ENCODE results near the gene U2AF2. TPM values are rescaled to one million over a fixed set of nuclear protein-coding genes. Genes with fewer than 3 reads are reported as not detected.

Gene U2AF2
- total RNA-seq, 1 donor from 2014 or later: 194 TPM

DNA sequence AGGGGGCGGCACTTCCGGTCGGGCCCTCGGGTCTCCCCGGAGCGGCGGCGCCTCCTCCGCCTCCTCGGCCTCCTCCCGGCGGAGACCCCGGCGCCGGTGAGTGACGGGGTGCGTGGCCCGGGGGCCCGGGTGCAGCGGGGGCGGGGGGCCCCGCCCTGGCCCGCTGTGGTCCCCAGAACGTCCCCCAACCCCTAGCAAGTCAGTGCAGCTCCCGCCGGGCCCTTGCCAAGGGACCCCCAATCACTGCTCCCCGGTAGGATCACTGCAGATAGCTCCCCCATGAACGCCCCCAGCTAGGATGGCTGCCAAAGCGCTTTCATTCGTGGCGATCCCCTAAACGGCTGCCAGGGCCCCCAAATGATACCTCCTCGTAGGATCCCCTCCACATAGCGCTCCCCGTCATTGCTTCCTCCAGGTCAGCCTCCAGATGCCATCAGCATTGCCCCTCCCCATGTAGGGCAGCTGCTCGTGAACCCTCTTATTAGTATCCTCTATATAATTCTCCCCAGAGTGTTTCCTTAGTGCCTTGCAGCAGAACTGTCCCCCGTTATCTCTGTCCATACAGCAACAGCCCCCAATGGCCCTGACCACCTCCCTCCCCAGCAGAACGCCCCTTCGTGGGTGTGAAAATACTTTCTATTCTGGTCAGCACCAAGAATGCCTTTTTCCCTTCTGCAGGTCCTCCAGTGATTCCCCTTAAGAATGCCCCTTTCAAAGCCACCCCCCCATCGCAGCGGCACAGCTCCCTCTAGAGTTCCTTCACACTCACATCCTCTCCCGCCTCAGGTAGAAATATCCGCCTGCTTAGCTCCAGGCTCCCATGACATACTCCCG, 49.0 kb upstream of the U2AF2 start, which contains the start of gene ZNF865:
Gene ZNF865 (plus strand): TSS at position 11 of the 834 bp plus-strand sequence. CDS start 7,972 bp downstream, outside the sequence.
- peaks cover 4% of the 10 kb centered on the region for H3K9me3 Mint-ChIP-seq (ENCODE audit: unreplicated experiment)
- peak within 1 kb of the TSS; percentile 93 for H3K4me3 ChIP-seq (ENCODE audit: insufficient read depth, low read depth, low read length)
- peaks cover 14% of the 10 kb centered on the region for H3K4me1 ChIP-seq (ENCODE audit: insufficient read depth, low read length)
- peak within 1 kb of the TSS; percentile 58 for H2AFZ ChIP-seq (ENCODE audit: low read depth, low read length)
- H3K36me3 Mint-ChIP-seq (ENCODE audit: low read depth, unreplicated experiment): peaks cover 27% of the 10 kb centered on the region
- H3K9me3 ChIP-seq (ENCODE audit: insufficient read depth, low read depth, low read length): no peaks in the 10 kb centered on the region
- H3K79me2 ChIP-seq (ENCODE audit: insufficient read depth, low read length): peaks cover 54% of the 10 kb centered on the region
- peak within 1 kb of the TSS; percentile 85 for H3K27ac ChIP-seq (ENCODE audit: low read depth, low read length)
- peaks cover 15% of the 10 kb centered on the region for H3K4me1 Mint-ChIP-seq (ENCODE audit: low read depth, unreplicated experiment)
- peaks cover 43% of the 10 kb centered on the region for H4K20me1 ChIP-seq (ENCODE audit: insufficient read depth, low read length)
- no peaks in the 10 kb centered on the region for H3K27me3 Mint-ChIP-seq (ENCODE audit: low read depth, unreplicated experiment)
- TF ChIP-seq, protein P1, sequence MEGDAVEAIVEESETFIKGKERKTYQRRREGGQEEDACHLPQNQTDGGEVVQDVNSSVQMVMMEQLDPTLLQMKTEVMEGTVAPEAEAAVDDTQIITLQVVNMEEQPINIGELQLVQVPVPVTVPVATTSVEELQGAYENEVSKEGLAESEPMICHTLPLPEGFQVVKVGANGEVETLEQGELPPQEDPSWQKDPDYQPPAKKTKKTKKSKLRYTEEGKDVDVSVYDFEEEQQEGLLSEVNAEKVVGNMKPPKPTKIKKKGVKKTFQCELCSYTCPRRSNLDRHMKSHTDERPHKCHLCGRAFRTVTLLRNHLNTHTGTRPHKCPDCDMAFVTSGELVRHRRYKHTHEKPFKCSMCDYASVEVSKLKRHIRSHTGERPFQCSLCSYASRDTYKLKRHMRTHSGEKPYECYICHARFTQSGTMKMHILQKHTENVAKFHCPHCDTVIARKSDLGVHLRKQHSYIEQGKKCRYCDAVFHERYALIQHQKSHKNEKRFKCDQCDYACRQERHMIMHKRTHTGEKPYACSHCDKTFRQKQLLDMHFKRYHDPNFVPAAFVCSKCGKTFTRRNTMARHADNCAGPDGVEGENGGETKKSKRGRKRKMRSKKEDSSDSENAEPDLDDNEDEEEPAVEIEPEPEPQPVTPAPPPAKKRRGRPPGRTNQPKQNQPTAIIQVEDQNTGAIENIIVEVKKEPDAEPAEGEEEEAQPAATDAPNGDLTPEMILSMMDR (IDR thresholded peaks at IDR 0.05; ENCODE audit: insufficient read depth, low read depth, low read length): peak; percentile 76
- TF ChIP-seq EZH2 (IDR thresholded peaks at IDR 0.05; ENCODE audit: insufficient read depth, low read length): no peak
- DNase-seq (ENCODE audit: low read depth): peak; percentile 81
- H3K9ac ChIP-seq (ENCODE audit: low read length): peak within 1 kb of the TSS; percentile 93
- FAIRE-seq: no peak
- peaks cover 6% of the 10 kb centered on the region for H3K36me3 ChIP-seq (ENCODE audit: insufficient read depth, low read length)
- peak within 1 kb of the TSS; percentile 99 for H3K4me2 ChIP-seq (ENCODE audit: low read length)
- no peaks in the 10 kb centered on the region for H3K27me3 ChIP-seq (ENCODE audit: insufficient read depth, low read length)
- H3K27ac Mint-ChIP-seq (ENCODE audit: unreplicated experiment): peak within 1 kb of the TSS; percentile 99
- peak within 1 kb of the TSS; percentile 98 for H3K4me3 Mint-ChIP-seq (ENCODE audit: unreplicated experiment)

DNA sequence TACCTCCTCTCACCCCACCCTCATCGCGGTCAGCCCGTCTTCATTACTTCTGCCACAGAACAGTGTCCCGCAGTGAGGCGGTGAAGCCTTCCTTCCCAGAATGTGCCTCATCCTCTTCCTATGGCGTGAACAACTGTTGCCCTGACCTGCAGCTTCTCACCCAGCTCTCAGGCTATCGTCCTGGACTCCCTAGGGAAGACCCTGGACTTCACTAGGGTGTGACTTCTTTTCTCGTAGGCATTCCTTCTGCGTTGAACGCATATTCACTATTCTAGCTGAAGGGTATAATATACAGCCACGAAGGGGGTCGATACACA, 48.4 kb upstream of the U2AF2 start:
- no peak for DNase-seq (ENCODE audit: low read depth)
- no peaks in the 10 kb centered on the region for H3K27me3 Mint-ChIP-seq (ENCODE audit: low read depth, unreplicated experiment)
- peaks cover 6% of the 10 kb centered on the region for H3K36me3 ChIP-seq (ENCODE audit: insufficient read depth, low read length)
- H3K79me2 ChIP-seq (ENCODE audit: insufficient read depth, low read length): peaks cover 55% of the 10 kb centered on the region
- H3K27ac Mint-ChIP-seq (ENCODE audit: unreplicated experiment): peak overlapping the region; percentile 99
- peak overlapping the region; percentile 98 for H3K4me3 Mint-ChIP-seq (ENCODE audit: unreplicated experiment)
- H2AFZ ChIP-seq (ENCODE audit: low read depth, low read length): peak overlapping the region; percentile 18
- H3K9me3 Mint-ChIP-seq (ENCODE audit: unreplicated experiment): peaks cover 4% of the 10 kb centered on the region
- H3K36me3 Mint-ChIP-seq (ENCODE audit: low read depth, unreplicated experiment): peaks cover 29% of the 10 kb centered on the region
- peak overlapping the region; percentile 34 for H3K27ac ChIP-seq (ENCODE audit: low read depth, low read length)
- peaks cover 48% of the 10 kb centered on the region for H4K20me1 ChIP-seq (ENCODE audit: insufficient read depth, low read length)
- TF ChIP-seq EZH2 (IDR thresholded peaks at IDR 0.05; ENCODE audit: insufficient read depth, low read length): no peak
- TF ChIP-seq, protein P1 (IDR thresholded peaks at IDR 0.05; ENCODE audit: insufficient read depth, low read depth, low read length): no peak
- peak overlapping the region; percentile 99 for H3K4me2 ChIP-seq (ENCODE audit: low read length)
- H3K4me1 Mint-ChIP-seq (ENCODE audit: low read depth, unreplicated experiment): peaks cover 15% of the 10 kb centered on the region
- H3K4me3 ChIP-seq (ENCODE audit: insufficient read depth, low read depth, low read length): peak overlapping the region; percentile 93
- H3K27me3 ChIP-seq (ENCODE audit: insufficient read depth, low read length): no peaks in the 10 kb centered on the region
- FAIRE-seq: no peak
- peak overlapping the region; percentile 93 for H3K9ac ChIP-seq (ENCODE audit: low read length)
- peaks cover 14% of the 10 kb centered on the region for H3K4me1 ChIP-seq (ENCODE audit: insufficient read depth, low read length)
- no peaks in the 10 kb centered on the region for H3K9me3 ChIP-seq (ENCODE audit: insufficient read depth, low read depth, low read length)

DNA sequence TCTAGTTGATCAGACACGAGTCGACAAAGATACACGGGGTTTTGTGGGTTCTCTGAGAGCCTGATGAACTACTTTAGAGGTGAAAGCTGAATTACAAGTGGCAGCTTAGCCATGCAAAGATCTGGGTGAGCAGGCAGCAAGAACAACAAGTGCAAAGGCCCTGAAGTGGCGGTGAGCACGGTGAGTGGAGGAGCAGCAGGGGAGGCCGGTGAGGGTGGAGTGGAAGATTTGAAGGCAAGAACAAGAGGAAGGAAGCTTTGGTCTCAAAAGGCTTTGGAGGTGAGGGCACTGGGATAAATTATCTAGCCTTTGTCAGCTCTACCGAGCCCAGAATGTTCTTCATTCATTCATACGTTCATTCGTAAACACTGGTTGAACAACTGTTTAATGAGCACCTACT, 48.0 kb upstream of the U2AF2 start:
- Histone ChIP-seq H3K9me3 (ENCODE audit: insufficient read depth, low read depth, low read length) (no peaks in the 10 kb centered on the region), H3K4me1 (ENCODE audit: insufficient read depth, low read length) (peaks cover 14% of the 10 kb centered on the region), H3K36me3 (ENCODE audit: insufficient read depth, low read length) (peaks cover 6% of the 10 kb centered on the region), H2AFZ (ENCODE audit: low read depth, low read length) (no peak overlapping the region), H4K20me1 (ENCODE audit: insufficient read depth, low read length) (peaks cover 52% of the 10 kb centered on the region), H3K27ac (ENCODE audit: low read depth, low read length) (peak overlapping the region; percentile 34), H3K27me3 (ENCODE audit: insufficient read depth, low read length) (no peaks in the 10 kb centered on the region), H3K79me2 (ENCODE audit: insufficient read depth, low read length) (peaks cover 58% of the 10 kb centered on the region), H3K9ac (ENCODE audit: low read length) (peak overlapping the region; percentile 93), H3K4me2 (ENCODE audit: low read length) (peak overlapping the region; percentile 99), H3K4me3 (ENCODE audit: insufficient read depth, low read depth, low read length) (peak overlapping the region; percentile 93)
- Mint-ChIP-seq H3K36me3 (ENCODE audit: low read depth, unreplicated experiment) (peaks cover 26% of the 10 kb centered on the region), H3K9me3 (ENCODE audit: unreplicated experiment) (peaks cover 4% of the 10 kb centered on the region), H3K4me3 (ENCODE audit: unreplicated experiment) (peak overlapping the region; percentile 98), H3K4me1 (ENCODE audit: low read depth, unreplicated experiment) (peaks cover 15% of the 10 kb centered on the region), H3K27me3 (ENCODE audit: low read depth, unreplicated experiment) (no peaks in the 10 kb centered on the region), H3K27ac (ENCODE audit: unreplicated experiment) (peak overlapping the region; percentile 99)
- FAIRE-seq (no peak), DNase-seq (ENCODE audit: low read depth) (no peak)
- no peak for TF ChIP-seq EZH2 (IDR thresholded peaks at IDR 0.05; ENCODE audit: insufficient read depth, low read length)
- TF ChIP-seq, protein P1 (IDR thresholded peaks at IDR 0.05; ENCODE audit: insufficient read depth, low read depth, low read length): no peak

Data from astrocyte (in vitro differentiated cells and primary cell).